Skeletal muscle satellite cell (primary cell): Measurements from ENCODE around the gene GPHB5.
"Not testable (repeated sequence)": the region's sequence is repeated elsewhere in the genome, so short reads cannot be mapped to it uniquely, and the experiment has no call there.

Experiments
- H3K27me3 ChIP-seq: 2 replicates; pipeline ENCODE4 v1.7.0; 2013; ENCODE audit warnings: low read length; ENCODE audit not compliant: control insufficient read depth, insufficient read depth
- H3K36me3 ChIP-seq: 2 replicates; pipeline ENCODE4 v1.7.0; 2013; ENCODE audit warnings: mild to moderate bottlenecking, control low read depth, low read length; ENCODE audit not compliant: insufficient read depth
- H3K4me1 ChIP-seq: 2 replicates; pipeline ENCODE4 v1.7.0; 2013; ENCODE audit warnings: low read length; ENCODE audit not compliant: control insufficient read depth, insufficient read depth
- H3K4me2 ChIP-seq: 2 replicates; pipeline ENCODE4 v1.7.0; 2013; ENCODE audit warnings: mild to moderate bottlenecking, low read length
- H3K4me3 ChIP-seq: 2 replicates; pipeline ENCODE4 v1.7.0; 2013; ENCODE audit warnings: low read length
- H3K9ac ChIP-seq: 2 replicates; pipeline ENCODE4 v1.7.0; 2013; ENCODE audit warnings: mild to moderate bottlenecking, low read depth, low read length, moderate library complexity
- H3K9me3 ChIP-seq: replicated peaks from 2 replicates; pipeline ENCODE4 v1.7.0; 2013; ENCODE audit warnings: mild to moderate bottlenecking, control low read depth, low read length

GPHB5 gene

GRCh38 chr14:63322897-63323573 lies 4.3 kb upstream of the GPHB5 start:
- no peak overlapping the region for H3K9ac ChIP-seq
- H3K4me2 ChIP-seq, result no peak overlapping the region
- H3K4me1 ChIP-seq, result no peaks in the 10 kb centered on the region
- H3K9me3 ChIP-seq, result no peaks in the 10 kb centered on the region
- H3K27me3 ChIP-seq, result peaks cover 18% of the 10 kb centered on the region
- H3K36me3 ChIP-seq, result no peaks in the 10 kb centered on the region
- no peak overlapping the region for H3K4me3 ChIP-seq

DNA sequence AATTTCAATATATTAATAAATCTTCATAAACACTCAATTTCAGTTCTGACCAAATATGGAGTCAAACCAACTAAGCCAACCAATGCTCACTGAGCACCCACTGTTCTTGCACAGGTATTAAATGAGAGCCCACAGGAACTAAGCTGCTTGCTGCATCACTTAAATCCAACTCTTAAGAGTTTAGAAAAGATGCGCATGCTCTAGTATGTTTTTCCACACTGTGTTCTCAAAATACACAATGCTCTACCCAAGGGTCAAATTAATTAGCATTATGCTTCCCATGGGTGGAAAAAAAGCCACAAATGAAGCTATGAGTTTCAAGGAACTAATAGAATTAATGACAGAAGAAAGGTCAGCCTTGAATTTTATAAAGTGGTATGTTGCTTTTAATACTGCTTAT lies 3.7 kb upstream of the GPHB5 start:
- Histone ChIP-seq H3K4me3 (no peak overlapping the region), H3K4me1 (no peaks in the 10 kb centered on the region), H3K27me3 (peaks cover 18% of the 10 kb centered on the region), H3K4me2 (no peak overlapping the region), H3K9me3 (no peaks in the 10 kb centered on the region), H3K36me3 (no peaks in the 10 kb centered on the region), H3K9ac (no peak overlapping the region)

- Histone ChIP-seq H3K4me2 (no peak overlapping the region), H3K4me3 (no peak overlapping the region), H3K4me1 (no peaks in the 10 kb centered on the region), H3K27me3 (peaks cover 26% of the 10 kb centered on the region), H3K36me3 (no peaks in the 10 kb centered on the region), H3K9me3 (no peaks in the 10 kb centered on the region), H3K9ac (no peak overlapping the region)
These were observed 9.9 kb downstream of the GPHB5 start for GRCh38 chr14:63308723-63309317.

DNA sequence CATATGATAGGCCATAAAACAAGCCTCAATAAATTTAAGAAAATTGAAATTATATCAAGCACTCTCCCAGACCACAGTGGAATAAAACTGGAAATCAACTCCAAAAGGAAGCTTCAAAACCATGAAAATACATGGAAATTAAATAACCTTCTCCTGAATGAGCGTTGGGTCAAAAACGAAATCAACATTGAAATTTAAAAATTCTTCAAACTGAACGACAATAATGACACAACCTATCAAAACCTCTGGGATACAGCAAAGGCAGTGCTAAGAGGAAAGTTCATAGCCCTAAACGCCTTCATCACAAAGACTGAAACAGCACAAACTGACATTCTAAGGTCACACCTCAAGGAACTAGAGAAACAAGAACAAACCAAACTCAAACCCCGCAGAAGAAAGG lies 14.3 kb downstream of the GPHB5 start:
- not testable (repeated sequence) for H3K9me3 ChIP-seq, H3K4me3 ChIP-seq, H3K4me2 ChIP-seq, H3K36me3 ChIP-seq, H3K9ac ChIP-seq, H3K4me1 ChIP-seq
- peaks cover 14% of the 10 kb centered on the region for H3K27me3 ChIP-seq

DNA sequence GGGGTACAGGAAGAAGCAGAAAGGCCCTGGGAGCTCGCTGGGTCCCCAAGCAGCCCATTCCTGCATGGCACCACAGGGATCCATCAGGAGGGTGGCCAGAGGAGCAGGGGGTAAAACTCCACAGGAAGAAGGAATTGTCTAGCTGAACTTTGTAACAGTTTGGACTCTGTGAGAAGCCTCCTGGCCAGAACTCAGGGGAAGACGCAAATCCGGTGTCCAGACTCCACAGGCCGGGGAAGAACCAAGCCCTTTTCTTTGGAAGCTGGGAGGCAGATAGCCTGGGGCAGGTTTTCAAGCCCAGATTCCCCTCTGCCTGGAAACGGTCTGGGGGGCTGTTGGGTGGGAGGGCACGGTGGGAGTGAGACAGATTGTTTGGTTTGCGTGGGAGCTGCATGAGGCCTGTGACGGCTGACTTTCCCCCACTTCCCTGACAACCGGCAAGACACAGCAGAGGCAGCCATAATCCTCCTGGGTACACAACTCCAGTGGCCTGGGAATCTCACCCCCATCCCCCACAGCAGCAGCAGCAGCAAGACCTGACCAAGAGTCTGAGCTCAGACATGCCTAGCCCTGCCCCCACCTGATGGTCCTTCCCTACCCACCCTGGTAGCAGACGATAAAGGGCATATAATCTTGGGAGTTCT lies 16.7 kb downstream of the GPHB5 start:
- H3K4me2 ChIP-seq, result no peak overlapping the region

GRCh38 chr14:63300854-63301253 lies 17.9 kb downstream of the GPHB5 start:
- H3K9me3 ChIP-seq, result no peaks in the 10 kb centered on the region
- no peak overlapping the region for H3K4me3 ChIP-seq
- H3K27me3 ChIP-seq, result peaks cover 9% of the 10 kb centered on the region
- no peaks in the 10 kb centered on the region for H3K36me3 ChIP-seq
- H3K4me1 ChIP-seq, result no peaks in the 10 kb centered on the region
- H3K4me2 ChIP-seq, result no peak overlapping the region
- no peak overlapping the region for H3K9ac ChIP-seq

More for the DNA sequence above, 16.7 kb downstream of the GPHB5 start:
- no peak overlapping the region for H3K4me3 ChIP-seq
- no peak overlapping the region for H3K9ac ChIP-seq
- H3K36me3 ChIP-seq, result no peaks in the 10 kb centered on the region
- H3K27me3 ChIP-seq, result peaks cover 9% of the 10 kb centered on the region
- no peaks in the 10 kb centered on the region for H3K9me3 ChIP-seq
- no peaks in the 10 kb centered on the region for H3K4me1 ChIP-seq

- Histone ChIP-seq H3K4me2 (no peak overlapping the region), H3K9me3 (no peaks in the 10 kb centered on the region), H3K4me3 (no peak overlapping the region), H3K4me1 (no peaks in the 10 kb centered on the region), H3K27me3 (peaks cover 9% of the 10 kb centered on the region), H3K9ac (no peak overlapping the region), H3K36me3 (no peaks in the 10 kb centered on the region)
These were observed 19.2 kb downstream of the GPHB5 start for GRCh38 chr14:63299351-63300110.

DNA sequence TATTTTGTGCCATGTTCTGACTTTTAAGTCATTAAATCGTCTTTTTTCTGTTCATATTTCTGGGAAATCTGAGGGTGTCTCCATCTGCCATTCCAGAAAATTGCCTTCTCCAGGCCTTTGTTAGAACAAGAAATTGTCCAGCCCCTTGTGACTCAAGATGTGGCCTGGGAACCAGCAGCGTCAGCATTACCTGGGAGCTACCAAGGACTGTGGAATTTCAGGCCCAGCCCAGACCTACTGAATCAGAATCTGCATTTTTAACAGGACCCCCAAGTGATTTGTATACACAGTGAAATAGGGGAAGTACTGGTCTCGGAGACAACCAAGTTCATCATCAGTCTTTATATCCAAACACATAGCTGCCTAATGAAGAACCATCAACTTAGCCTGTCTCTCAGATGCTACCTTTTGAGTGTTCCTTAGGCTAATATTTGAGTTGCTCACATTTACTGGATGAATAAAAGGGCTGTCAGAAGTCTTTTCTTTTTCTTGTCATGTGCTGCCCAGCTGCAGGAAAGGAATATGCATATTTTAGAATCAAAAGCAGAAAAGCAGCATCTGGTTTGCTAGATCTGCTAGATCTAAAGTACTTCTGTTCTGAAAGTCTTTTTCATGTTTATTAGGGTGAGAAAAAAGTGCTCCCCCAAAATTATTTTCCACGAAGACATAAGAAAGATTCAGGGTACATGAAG lies 21.2 kb downstream of the GPHB5 start:
- Histone ChIP-seq H3K4me2 (no peak overlapping the region), H3K36me3 (no peaks in the 10 kb centered on the region), H3K4me3 (no peak overlapping the region), H3K9ac (no peak overlapping the region), H3K9me3 (no peaks in the 10 kb centered on the region), H3K27me3 (peaks cover 9% of the 10 kb centered on the region), H3K4me1 (no peaks in the 10 kb centered on the region)

DNA sequence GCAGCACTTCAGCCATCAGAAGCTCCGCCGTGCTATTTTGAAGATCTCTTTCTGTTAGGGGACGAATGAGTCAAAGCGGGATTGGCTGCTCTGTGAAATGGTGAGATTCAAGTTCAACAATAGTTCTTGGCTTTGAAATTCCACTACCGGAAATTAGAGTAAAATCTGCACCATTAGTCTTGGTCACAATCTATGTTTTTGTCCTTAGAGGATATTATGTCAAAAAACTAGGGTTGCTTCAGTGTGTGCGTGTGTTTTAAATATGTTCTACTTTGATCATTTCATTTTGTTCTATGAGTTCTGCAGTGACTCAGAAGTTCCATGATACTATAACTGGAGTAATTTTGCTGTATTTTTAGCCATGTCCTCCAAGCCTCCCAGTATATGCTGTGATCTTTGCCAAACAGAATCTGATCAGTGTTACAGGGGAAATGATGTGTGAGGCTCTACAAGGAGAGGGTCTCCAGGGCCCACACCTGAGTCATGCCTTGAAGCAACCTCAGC lies 22.6 kb downstream of the GPHB5 start:
- Histone ChIP-seq H3K27me3 (peaks cover 9% of the 10 kb centered on the region), H3K4me2 (no peak overlapping the region), H3K9me3 (no peaks in the 10 kb centered on the region), H3K4me1 (no peaks in the 10 kb centered on the region), H3K4me3 (no peak overlapping the region), H3K9ac (no peak overlapping the region), H3K36me3 (no peaks in the 10 kb centered on the region)

DNA sequence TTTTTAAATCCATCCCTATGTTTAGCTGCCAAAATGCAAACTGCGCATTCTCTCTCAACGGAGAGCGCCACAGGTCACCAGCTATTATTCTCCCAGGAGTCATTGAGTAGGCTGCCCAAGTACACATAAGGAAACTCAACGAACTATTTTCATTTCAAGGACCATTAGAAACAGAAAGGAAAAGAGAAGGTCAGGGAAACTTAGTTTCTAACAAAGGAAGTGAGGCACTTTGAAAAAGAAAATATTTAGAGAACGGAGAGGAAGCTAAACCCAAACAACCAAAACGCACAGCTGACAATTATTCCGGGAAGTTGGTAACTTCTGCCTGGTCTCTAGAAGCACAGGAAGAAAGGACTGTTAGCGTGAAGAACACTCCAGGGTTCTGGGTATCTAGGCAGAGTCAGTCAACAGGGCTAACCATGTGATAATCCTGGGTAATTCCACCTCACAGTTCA lies 23.5 kb downstream of the GPHB5 start:
- Histone ChIP-seq H3K4me1 (no peaks in the 10 kb centered on the region), H3K27me3 (peaks cover 9% of the 10 kb centered on the region), H3K9ac (no peak overlapping the region), H3K4me3 (no peak overlapping the region), H3K36me3 (no peaks in the 10 kb centered on the region), H3K4me2 (no peak overlapping the region), H3K9me3 (no peaks in the 10 kb centered on the region)

DNA sequence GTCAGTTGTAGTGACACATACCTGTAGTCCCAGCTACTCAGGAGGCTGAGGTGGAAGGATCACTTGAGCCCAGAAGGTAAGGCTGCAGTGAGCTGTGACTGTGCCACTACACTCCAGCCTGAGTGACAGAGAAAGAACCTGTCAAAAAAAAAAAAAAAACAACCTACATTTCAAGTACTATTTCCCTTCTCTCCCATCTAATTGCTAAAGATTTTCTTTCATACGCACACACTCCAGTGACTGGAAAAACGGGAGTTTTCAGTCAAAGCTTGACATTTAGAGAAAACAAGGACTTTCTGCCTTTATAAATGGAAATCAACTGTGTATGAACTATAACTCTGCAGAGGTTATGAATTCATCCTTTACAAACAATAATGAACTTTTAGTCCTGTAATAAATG lies 25.9 kb downstream of the GPHB5 start:
- no peaks in the 10 kb centered on the region for H3K36me3 ChIP-seq
- no peak overlapping the region for H3K4me2 ChIP-seq
- H3K4me1 ChIP-seq, result no peaks in the 10 kb centered on the region

More for the DNA sequence above, 25.9 kb downstream of the GPHB5 start:
- Histone ChIP-seq H3K9me3 (no peaks in the 10 kb centered on the region), H3K4me3 (no peak overlapping the region), H3K27me3 (peaks cover 3% of the 10 kb centered on the region), H3K9ac (no peak overlapping the region)
